ENCODE results near the gene PAXIP1. TPM values are rescaled to one million over a fixed set of nuclear protein-coding genes. Genes with fewer than 3 reads are reported as not detected.

PAXIP1 gene
- total RNA-seq, 4 donors from 2014 or later, result 5.8 to 15.4 (median 11.3) TPM

DNA sequence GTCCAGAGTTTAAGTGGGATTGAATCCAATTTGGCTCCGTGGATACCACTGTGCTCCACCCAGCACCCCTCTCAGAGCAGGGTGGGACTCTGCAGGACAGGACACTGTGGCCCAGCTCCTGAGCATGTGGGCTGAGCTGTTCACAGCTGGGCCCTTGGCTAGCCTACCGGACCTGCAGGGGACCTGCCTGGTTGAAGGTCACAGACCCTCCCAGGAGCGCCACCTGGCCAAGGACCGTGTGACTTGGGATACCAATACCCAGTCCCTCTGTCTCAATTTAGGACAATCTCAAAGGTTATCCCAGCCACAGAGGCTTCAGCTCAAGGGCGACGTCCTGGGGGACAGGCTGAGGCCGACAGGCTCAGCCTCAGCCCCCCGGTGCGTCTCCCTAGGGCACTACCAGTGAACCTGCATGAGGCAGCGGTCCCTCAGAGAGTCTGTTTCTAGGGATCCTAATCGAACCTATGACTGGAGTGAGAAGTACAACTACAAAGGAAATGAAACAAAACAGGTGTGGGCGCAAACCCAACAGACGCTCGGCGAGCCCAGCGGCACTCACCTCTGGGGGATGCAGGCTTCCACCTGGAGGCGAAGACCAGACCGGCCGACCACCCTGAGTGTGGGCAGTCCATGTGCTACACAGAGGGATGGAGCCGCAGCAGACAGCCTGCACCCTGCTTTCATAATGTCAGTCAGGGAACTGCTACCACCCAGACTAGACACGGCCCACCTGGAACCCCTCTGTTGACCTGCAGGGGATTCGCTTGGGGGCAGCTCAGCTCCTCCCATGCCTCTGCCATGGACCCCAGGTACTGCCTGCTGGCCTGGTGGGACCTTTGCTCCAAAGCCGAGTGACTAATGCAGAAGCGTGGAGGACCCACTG lies 103.7 kb downstream of the PAXIP1 start:
- TF ChIP-seq, protein P1, sequence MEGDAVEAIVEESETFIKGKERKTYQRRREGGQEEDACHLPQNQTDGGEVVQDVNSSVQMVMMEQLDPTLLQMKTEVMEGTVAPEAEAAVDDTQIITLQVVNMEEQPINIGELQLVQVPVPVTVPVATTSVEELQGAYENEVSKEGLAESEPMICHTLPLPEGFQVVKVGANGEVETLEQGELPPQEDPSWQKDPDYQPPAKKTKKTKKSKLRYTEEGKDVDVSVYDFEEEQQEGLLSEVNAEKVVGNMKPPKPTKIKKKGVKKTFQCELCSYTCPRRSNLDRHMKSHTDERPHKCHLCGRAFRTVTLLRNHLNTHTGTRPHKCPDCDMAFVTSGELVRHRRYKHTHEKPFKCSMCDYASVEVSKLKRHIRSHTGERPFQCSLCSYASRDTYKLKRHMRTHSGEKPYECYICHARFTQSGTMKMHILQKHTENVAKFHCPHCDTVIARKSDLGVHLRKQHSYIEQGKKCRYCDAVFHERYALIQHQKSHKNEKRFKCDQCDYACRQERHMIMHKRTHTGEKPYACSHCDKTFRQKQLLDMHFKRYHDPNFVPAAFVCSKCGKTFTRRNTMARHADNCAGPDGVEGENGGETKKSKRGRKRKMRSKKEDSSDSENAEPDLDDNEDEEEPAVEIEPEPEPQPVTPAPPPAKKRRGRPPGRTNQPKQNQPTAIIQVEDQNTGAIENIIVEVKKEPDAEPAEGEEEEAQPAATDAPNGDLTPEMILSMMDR (IDR thresholded peaks at IDR 0.05), result no peak
- no peak for TF ChIP-seq POLR2A (IDR thresholded peaks at IDR 0.05)
- WGBS, 2 donors, result 73 to 81% methylated on average over 4 to 11 of the region's 24 CpGs
- intact Hi-C loops (cut with DNase I), result no loop called here

DNA sequence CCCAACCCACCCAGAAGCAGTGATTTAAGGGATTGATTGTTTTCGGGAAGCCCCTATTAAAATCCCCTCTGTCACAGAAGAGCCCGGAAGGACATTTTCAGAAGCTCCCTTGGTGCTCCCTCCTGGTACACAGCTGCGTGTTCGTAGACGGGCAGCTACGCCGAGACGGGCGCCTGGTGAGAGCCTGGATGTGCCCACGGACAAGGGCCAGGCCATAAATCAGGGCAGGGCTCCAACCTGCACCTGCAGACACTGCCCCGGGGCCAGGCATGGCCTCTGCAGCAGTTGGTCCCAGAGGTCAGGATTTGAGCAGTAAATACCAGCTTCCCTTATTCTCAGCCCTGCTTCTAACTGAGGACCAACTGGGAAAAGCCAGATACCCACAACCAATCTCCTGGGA lies 106.8 kb downstream of the PAXIP1 start:
- no peaks in the 10 kb centered on the region for H3K36me3 ChIP-seq
- no peak overlapping the region for H3K27ac ChIP-seq
- no peak overlapping the region for H3K4me3 ChIP-seq
- no peaks in the 10 kb centered on the region for H3K4me1 ChIP-seq
- TF ChIP-seq POLR2A (IDR thresholded peaks at IDR 0.05), result no peak
- TF ChIP-seq, protein P1 (IDR thresholded peaks at IDR 0.05), result no peak
- intact Hi-C loops (cut with DNase I), result no loop called here
- H3K9me3 ChIP-seq, result no peaks in the 10 kb centered on the region
- no peak for DNase-seq
- H3K27me3 ChIP-seq, result peaks cover 0 to 12% (median 0%) of the 10 kb centered on the region in 4 donors
- no CpG with 5 or more reads among the region's 11 CpGs for WGBS, 2 donors

More for the DNA sequence above, 103.7 kb downstream of the PAXIP1 start:
- Histone ChIP-seq H3K27me3 (peaks cover 0 to 12% (median 0%) of the 10 kb centered on the region in 4 donors), H3K27ac (no peak overlapping the region), H3K4me1 (no peaks in the 10 kb centered on the region), H3K36me3 (no peaks in the 10 kb centered on the region), H3K4me3 (no peak overlapping the region), H3K9me3 (no peaks in the 10 kb centered on the region)
- DNase-seq, result no peak

Other genes with a start within 250 kb of the PAXIP1 start
- gene HTR5A, start 67.2 kb upstream of the PAXIP1 start, total RNA-seq, result not detected

Measured in esophagus squamous epithelium (tissue), 5 donors.